Sciatic nerve (tissue), 2 donors: ENCODE data around the gene PRR9. TPM values are rescaled to one million over a fixed set of nuclear protein-coding genes. Genes with fewer than 3 reads are reported as not detected.

Source experiments
- ATAC-seq: fragments of 200-7000 bp; cut with Tn5 transposase; one replicate; pipeline ENCODE4 v1.9.1; 2020; ENCODE audit warnings: mild to moderate bottlenecking, moderate library complexity
- DNase-seq: peaks from one replicate; pipeline ENCODE4 v3.0.0-alpha.2; 2020; ENCODE audit warnings: low spot score
- intact Hi-C: fragments of 100-400 bp; cut with DNase I; formaldehyde crosslinking; loops from one replicate; pipeline ENCODE4 v1.14.2; 2022
- total RNA-seq: library from RNA; stranded (reverse); fragmentation: NEBNext Ultra II Directional; extraction: Animal tissue kit (Norgen Biotek cat#: 25700); gene quantifications from one replicate; pipeline ENCODE4 v1.2.1, GENCODE V29; 2021
- donor health status: DM: no; HTN: no; CAD: no.
- donor health status: DM: no; HTN: no; CAD: no.

Gene PRR9
- total RNA-seq, 1 donor from 2014 or later = not detected

GRCh38 chr1:153260585-153261280 lies 43.3 kb downstream of the PRR9 start:
- DNase-seq = no peak
- ATAC-seq = no peak
- intact Hi-C loops = no loop called here

- intact Hi-C loops = no loop called here
- no peak for DNase-seq
Observed at GRCh38 chr1:153261281-153262069, 44.1 kb downstream of the PRR9 start.

GRCh38 chr1:153262070-153262366 lies 44.6 kb downstream of the PRR9 start:
- intact Hi-C loops = no loop called here
- no peak for DNase-seq
- no peak for ATAC-seq

More at GRCh38 chr1:153261281-153262069, 44.1 kb downstream of the PRR9 start:
- no peak for ATAC-seq

GRCh38 chr1:153262462-153263157 lies 45.2 kb downstream of the PRR9 start:
- DNase-seq (no peak), ATAC-seq (no peak)
- intact Hi-C loops = no loop called here

GRCh38 chr1:153265457-153265856 lies 48.1 kb downstream of the PRR9 start:
- intact Hi-C loops = no loop called here
- no peak for DNase-seq
- no peak for ATAC-seq

Other genes starting within 250 kb of the PRR9 start
- gene SPRR4, start 246.9 kb upstream of the PRR9 start, total RNA-seq = not detected
- not detected for gene SPRR1A, start 233.5 kb upstream of the PRR9 start, total RNA-seq
- gene SPRR3, start 215.8 kb upstream of the PRR9 start, total RNA-seq = 0.45 TPM
- not detected for gene SPRR1B, start 186.4 kb upstream of the PRR9 start, total RNA-seq
- not detected for gene SPRR2D, start 176.5 kb upstream of the PRR9 start, total RNA-seq
- gene SPRR2A, start 160.1 kb upstream of the PRR9 start, total RNA-seq = 0.67 TPM
- gene SPRR2B, start 146.0 kb upstream of the PRR9 start, total RNA-seq = not detected
- not detected for gene SPRR2E, start 123.1 kb upstream of the PRR9 start, total RNA-seq
- gene SPRR2F, start 104.1 kb upstream of the PRR9 start, total RNA-seq = not detected
- gene SPRR2G, start 66.7 kb upstream of the PRR9 start, total RNA-seq = not detected
- not detected for gene LELP1, start 14.2 kb upstream of the PRR9 start, total RNA-seq
- gene LORICRIN, start 42.1 kb downstream of the PRR9 start, total RNA-seq = not detected
- gene PGLYRP3, start 95.4 kb downstream of the PRR9 start, total RNA-seq = not detected
- gene PGLYRP4, start 131.3 kb downstream of the PRR9 start, total RNA-seq = not detected
- 225 TPM for gene S100A9, start 140.3 kb downstream of the PRR9 start, total RNA-seq
- gene S100A12, start 158.0 kb downstream of the PRR9 start, total RNA-seq = 15.3 TPM
- 192 TPM for gene S100A8, start 173.5 kb downstream of the PRR9 start, total RNA-seq
- gene S100A7A, start 198.9 kb downstream of the PRR9 start, total RNA-seq = not detected
- 0.85 TPM for gene S100A7, start 243.1 kb downstream of the PRR9 start, total RNA-seq